Medulla oblongata (tissue), 1 donor: ENCODE results near the gene ASS1.
A peak's percentile ranks its signal among the peaks of the same experiment; 100 is the strongest.

ENCODE experiments used
- DNase-seq: peaks from one replicate; pipeline ENCODE4 v3.0.0-alpha.2; 2015; ENCODE audit errors: extremely low spot score

ASS1 gene

GRCh38 chr9:130473009-130473408 lies 28.2 kb downstream of the ASS1 start:
- DNase-seq = no peak

GRCh38 chr9:130473566-130473965 lies 28.8 kb downstream of the ASS1 start:
- no peak for DNase-seq

DNA sequence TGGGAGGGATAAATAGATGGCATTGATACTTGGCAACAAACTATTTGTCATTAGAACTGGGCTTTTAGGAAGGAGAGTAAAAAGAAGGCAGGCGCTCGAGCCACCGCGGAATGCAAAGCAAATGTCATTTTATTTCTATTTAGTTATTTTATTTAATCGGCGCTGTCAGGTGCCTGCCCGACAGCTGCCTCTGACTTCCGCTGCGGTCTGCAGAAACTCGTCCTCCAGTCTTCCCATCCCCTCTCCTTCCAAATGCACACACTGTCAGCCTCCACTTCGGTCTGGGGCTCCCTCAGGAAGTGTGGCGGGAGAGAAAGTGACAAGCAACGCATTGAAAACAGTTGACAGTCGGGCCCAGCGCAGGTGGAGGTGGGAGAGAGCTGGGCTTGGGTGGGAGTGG lies 29.3 kb downstream of the ASS1 start:
- DNase-seq = no peak

DNA sequence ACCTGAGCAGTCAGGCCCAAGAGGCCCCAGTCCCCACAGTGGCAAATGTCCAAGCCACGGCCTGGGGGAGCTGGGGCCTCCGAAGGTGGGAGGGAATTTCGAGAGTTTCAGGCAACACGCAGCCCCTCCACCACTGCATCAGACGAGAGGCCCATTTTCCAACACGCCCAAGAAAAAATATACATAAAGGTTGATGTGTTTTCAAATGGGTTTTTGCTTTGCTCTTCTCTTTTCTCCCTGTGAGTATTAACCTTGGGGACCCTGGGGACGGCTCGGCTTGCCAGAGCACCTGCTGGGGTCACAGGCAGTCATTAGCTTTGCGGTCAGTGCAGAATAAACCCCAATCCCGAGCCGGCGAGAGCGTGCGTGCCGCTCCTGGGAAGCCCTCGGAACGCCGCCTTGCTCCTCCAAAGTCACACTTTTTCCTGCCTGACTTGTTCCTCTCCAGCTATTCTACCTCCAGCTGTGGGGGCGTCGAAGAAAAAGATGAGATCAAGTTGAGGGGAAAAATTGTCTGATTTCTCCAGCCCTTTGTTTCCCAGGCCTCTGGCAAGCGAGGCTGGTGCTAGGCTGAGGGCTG lies 31.5 kb downstream of the ASS1 start:
- no peak for DNase-seq

DNA sequence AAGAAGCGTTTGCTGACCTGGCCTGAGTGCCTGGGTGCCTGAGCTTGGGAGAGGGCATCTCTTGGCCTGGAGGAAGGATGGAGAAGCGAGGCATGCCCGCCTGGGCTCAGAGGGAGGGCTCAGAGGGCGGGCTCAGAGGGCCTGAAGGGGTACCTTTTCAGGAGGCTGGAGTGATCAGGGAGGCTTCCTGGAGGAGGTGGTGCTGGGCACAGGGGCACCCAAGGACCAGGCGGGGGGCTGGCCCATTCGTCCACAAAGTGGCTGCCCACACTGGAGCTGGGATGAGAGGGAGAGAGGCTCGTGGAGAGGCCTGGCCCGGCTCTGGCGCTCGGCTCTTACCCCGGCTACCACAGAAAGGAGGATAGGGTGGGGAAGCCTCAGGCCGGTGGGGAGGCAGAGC lies 32.8 kb downstream of the ASS1 start:
- DNase-seq = no peak

GRCh38 chr9:130478152-130478551 lies 33.4 kb downstream of the ASS1 start:
- DNase-seq = no peak

DNA sequence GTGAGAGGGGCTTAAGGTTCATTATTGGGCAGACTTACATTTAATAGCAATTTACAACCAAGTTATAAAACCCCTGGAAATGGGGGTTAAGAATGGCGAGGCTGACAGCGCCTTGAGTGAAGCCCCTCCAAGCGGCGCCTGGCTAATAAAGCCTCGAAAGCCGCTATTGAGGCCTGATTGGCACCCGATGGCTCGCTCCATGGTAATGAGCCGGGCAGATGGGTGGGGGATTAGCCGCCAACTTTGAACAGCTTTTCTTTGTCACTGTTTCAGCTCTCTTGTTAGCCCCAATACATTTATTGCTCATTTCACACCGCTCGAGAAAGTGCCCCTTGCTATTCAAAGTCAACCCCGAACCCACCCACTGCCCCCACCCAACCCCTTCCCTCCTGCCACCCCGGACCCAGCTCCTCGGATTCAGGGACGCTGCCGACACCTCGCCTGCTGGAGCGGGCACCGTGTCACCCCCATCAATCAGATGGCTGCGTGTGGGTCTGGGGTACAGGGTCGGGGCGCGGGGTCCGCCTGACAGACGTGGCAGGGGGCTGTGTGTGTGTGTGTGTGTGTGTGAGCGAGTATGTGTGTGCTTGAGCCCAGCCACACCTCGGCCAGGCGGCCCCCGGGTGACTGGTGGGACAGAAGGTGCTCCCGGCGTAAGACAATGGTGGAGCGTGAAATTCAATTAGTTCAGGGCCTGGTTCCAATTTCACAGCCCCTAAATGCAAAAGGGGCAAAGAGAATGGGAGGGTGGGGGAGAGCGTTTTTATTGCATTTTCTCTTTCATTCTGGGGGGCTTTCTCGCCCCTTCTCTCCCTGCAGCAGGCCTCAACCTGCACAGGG lies 34.2 kb downstream of the ASS1 start:
- DNase-seq = no peak

DNA sequence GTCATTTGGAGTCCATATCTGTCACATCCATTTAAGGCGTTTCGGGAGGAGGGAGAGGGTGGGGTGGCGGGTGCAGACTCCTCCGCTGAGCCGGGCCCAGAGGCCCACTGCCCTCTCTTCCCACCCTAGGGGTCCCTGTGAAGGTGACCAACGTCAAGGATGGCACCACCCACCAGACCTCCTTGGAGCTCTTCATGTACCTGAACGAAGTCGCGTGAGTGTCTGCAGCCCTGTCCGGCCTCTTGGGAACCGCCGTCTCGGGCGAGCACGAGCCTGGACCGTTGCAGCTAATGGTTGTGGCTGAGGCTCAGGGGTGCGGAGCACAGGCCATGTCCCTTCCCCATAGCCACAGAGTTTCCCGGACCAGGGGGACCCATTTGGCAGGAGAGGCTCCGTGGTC lies 34.8 kb downstream of the ASS1 start:
- no peak for DNase-seq

- peak; percentile 44 for DNase-seq
These were observed 35.9 kb downstream of the ASS1 start for GRCh38 chr9:130480673-130481072.

- no peak for DNase-seq
These were observed 37.7 kb downstream of the ASS1 start for GRCh38 chr9:130482463-130482862.

DNA sequence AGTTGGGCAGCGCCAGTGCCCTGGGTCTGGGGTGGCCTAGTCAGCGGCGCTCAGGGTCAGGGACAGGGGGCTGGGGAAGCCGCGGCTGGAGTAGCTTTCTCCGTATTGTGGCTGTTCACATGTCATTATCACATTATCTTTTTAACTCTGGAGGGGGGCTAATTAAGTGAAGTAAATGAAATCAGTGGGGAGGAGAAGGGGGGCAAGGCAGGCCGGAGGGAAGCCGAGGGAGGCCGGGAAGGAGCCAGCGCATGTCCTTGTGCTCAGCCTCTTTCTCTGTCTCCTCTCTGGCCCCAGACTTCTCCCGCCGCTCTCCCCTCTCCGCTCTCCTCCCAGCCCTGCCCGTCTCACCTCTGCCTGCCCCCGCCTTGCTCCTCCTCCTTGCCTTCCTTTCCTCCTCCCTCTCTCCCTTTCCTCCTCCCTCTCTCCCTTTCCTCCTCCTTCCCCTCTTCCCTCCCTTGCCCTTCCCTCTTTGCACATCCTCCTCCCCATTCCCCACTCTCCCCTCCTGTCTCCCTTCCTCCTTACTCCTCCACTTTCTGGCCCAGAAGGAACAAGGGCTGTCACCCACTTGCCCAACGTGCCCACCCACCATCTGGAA lies 38.7 kb downstream of the ASS1 start:
- no peak for DNase-seq

- no peak for DNase-seq
These were observed 39.8 kb downstream of the ASS1 start for GRCh38 chr9:130484362-130485072.

GRCh38 chr9:130486103-130486502 lies 41.3 kb downstream of the ASS1 start:
- DNase-seq = no peak

DNA sequence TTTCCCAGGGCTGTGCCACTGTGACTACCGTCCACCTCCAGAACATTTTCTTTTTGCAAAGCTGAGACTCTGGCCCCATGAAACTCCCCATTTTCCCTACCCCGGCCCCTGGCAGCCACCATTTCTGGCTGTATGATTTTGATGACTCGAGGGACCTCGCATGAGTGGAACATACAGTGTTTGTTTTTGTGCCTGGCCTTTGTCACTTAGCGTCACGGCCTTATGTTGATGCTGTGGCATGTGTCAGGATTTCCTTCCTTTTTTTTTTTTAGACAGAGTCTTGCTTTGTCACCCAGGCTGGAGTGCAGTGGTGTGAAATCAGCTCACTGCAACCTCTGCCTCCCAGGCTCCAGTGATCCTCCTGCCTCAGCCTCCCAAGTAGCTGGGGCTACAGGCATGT lies 42.7 kb downstream of the ASS1 start:
- DNase-seq = no peak

DNA sequence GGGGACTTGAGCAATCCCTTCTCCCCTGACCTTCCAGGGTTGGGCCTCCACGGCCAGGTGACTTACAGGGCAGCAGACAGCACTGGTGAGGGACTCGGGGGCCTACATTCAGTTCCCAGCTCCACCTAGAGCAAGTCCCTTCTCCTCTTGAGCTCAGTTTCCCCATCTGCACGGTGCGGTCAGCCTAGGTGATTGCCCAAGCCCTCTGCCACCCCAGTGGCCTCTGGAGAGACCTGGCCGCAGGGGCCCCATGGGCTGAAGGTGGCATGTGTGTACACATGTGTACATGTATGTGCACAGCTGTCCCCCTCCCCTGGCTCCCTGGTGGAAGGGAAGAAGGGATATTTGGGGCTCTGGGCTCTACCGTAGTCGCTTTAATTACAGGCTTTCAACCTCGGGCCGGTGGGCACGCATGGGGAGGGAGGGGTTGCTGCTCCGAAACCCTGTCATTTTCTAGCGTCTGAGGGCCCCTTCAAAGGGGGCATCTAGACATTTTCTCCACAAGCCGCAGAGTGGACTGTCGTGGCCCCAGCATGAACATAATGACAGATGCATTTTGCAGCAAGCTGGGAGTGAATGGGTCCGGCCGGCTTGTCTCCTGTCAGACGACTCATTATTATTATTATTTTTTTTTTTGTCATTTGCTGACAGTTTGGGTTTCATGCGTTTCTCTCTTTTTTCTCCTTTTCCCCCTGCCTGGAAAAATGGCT lies 44.0 kb downstream of the ASS1 start:
- DNase-seq = no peak

GRCh38 chr9:130490981-130491380 lies 46.2 kb downstream of the ASS1 start:
- DNase-seq = no peak

- DNase-seq = no peak
These were observed 47.2 kb downstream of the ASS1 start for GRCh38 chr9:130491830-130492482.

DNA sequence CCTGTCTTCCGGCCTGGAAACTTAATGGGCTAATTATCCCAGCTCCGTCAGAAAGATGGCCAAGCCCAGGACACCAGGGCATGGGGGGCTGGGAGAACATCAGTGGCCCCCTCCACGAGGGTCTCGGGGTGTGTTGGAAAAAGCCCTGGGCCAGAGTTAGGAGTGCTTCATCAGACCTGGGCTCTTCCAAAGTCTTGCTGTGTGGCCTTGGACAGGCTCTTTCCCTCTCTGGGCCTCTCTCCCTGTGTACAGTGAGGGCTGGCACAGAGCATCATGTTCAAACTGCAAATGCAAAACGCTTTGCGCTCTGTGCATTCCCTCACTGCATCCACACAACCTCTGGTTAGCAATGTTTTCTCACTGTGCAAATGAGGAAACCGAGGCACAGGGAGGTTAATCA lies 48.3 kb downstream of the ASS1 start:
- no peak for DNase-seq

DNA sequence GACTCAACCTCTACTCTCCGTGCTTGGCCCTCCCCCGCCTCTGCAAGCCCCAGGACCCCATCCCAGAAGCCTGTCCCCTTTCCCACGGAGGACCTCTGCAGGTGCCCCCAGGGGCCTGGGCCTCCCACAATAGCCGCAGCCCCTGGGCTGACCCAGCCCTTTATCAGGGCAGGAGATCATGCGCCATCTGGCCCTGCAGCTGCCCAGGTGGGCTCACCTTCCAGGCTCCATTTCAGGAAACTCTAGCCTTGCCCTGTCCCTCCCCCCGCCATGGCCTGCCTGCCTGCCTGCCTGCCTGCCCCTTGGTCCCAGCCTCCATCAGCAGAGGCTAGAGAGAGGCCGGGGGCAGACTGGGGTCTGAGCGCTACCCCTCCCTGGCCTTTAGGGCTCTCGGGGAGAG lies 48.7 kb downstream of the ASS1 start:
- no peak for DNase-seq

DNA sequence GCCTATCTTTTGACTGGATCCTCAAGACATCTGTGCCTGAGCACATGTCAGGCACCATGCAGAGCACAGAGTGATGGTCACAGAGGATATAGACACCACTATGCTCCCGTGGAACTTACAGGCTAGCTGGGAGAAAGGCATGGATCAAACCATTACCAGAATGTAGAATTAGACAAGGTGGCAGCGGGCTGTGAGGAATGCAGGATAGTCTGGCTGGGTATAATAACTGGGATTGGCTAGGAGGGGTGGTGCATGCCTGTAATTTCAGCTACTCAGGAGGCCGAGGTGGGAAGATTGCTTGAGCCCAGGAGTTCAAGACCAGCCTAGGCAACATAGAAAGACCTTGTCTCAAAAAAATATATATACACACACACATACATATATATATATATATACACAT lies 50.3 kb downstream of the ASS1 start:
- DNase-seq = no peak

DNA sequence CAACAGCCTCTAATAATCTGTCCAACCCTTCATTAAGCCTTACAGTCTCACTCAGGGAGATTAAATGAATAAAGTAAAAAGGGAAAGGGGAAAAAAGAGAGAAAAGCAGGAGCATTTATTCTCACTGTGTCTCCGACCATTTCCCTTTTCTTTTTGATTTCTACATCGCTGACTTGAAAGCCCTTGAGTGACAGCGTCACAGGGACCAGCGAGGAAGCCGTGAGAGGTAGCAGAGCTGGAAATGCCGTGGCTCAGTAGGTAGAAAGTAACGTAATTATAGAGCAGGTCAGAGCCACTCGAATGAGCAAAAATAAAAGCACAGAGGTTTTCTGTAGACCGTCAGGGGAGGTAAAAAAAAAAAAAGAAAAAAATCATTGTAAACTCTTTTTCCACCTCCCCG lies 52.4 kb downstream of the ASS1 start:
- no peak for DNase-seq
